Stimulated activated CD8-positive, alpha-beta memory T cell treated with anti-CD3 and anti-CD28 coated beads, Interleukin-15, amount 100 ng/mL, for 1 hour (primary cell): ENCODE results near the gene EFNA5.

ENCODE experiments used
- DNase-seq: peaks from one replicate; pipeline ENCODE4 v3.0.0-alpha.2; 2020; ENCODE audit warnings: low read depth

The EFNA5 gene

GRCh38 chr5:107544476-107544875, 126.3 kb downstream of the EFNA5 start:
- DNase-seq = no peak

GRCh38 chr5:107543868-107544267, 126.9 kb downstream of the EFNA5 start:
- DNase-seq = no peak

DNA sequence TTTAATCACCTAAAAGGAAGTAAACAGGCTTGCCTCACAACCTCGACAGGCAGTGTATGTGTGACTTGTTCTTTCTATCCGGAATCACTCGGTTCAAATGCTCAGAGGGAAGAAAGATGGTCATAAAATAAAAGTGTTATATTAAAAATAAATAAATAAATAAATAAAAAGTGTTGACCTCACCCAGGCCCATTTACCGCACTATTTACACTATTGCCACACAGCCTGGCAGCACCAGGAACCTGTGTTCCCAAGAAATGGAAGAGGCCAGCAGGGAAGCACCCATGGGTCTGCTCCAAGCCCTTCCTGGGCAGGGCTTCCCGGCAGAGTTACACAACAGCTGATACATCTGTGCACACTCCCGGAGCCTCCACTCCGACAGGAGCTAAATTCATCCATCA, 127.9 kb downstream of the EFNA5 start:
- DNase-seq = no peak

- no peak for DNase-seq
These were observed 128.3 kb downstream of the EFNA5 start for GRCh38 chr5:107542428-107542827.

- DNase-seq = no peak
These were observed 129.3 kb downstream of the EFNA5 start for GRCh38 chr5:107541400-107541799.

GRCh38 chr5:107539726-107540330, 130.9 kb downstream of the EFNA5 start:
- DNase-seq = no peak

DNA sequence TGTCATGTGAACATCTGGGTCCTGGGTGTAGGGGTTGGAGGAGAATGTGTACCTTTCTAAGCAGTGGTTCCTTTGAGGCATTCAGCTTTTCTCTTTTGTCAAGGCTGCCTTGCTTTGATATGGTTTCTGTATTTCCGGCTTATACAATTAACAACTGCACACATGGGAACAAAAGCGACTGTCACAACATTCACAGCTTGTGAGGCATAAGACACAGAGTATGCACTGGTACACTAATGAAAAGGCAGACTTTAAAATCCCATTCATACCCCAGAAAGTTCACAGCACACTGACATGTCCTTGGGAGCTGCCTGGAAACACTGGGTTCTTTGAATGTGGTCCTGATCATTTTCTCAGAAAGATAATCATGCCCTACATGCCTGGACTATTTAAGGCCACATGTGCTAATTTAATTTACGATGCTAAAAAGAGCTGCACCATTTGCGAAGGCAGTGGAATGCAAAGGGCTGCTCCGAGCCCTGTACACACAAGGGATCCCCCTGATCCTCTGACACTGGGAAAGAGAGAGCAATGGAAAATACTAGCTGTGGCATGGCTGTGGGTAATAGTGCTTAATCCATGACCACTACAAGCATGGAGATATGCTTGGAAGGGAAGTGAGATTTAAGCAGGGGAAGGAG, 131.8 kb downstream of the EFNA5 start:
- DNase-seq = no peak

DNA sequence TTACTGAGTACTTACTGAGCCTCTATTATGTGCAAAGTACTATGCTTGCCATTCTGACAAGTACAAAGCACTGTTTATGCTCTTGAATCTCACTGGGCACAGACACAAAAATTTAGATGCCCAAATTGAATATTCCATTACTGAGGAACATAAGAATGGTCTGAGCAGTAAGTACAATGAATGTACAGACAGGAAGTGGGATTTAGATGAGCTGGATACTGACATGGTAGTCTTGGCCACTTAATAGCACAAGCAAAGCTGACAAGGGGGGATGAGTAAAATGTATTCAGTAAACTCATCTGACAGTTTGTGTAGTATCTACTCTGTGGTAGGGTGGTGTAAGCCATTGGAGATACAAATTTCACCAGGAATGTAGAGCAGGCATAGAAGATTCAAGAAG, 132.4 kb downstream of the EFNA5 start:
- no peak for DNase-seq

DNA sequence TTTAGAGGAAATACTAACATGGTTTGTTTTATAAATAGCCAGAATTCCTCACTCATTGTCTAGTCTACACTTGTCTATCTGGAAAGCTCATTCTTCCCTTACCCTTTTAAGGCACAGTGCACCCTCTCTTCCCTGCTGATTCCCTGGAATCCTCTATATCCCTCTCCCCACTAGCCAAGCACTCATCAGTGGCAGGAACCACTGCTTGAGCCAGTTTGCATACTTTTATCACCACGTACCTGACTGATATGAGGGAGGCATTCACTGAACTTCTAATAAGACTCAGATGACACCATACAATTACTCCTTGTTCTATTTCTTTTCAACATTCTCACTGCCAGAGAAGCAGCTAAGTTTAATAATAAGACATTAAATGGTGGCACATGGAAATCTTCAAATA, 134.9 kb downstream of the EFNA5 start:
- DNase-seq = no peak

- no peak for DNase-seq
These were observed 136.5 kb downstream of the EFNA5 start for GRCh38 chr5:107533910-107534876.

DNA sequence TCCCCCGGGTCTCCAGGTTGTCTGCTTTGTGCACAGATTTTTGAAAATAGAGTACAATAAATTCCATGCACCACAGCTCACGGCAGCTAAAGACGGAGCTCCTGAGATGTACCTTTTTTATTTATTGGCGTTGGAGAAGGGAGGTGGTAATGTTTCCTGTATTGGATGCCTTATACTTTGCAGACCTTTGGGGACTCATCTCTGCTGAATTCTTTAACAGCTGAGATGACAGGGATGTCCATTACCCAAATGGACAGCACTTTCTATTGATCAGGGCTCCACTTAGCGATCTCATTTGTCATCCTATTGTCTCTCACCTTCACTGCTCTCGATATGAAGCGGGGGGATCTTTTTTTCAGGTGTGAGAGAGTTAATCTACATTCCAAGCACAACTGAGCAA, 137.8 kb downstream of the EFNA5 start:
- DNase-seq = no peak

DNA sequence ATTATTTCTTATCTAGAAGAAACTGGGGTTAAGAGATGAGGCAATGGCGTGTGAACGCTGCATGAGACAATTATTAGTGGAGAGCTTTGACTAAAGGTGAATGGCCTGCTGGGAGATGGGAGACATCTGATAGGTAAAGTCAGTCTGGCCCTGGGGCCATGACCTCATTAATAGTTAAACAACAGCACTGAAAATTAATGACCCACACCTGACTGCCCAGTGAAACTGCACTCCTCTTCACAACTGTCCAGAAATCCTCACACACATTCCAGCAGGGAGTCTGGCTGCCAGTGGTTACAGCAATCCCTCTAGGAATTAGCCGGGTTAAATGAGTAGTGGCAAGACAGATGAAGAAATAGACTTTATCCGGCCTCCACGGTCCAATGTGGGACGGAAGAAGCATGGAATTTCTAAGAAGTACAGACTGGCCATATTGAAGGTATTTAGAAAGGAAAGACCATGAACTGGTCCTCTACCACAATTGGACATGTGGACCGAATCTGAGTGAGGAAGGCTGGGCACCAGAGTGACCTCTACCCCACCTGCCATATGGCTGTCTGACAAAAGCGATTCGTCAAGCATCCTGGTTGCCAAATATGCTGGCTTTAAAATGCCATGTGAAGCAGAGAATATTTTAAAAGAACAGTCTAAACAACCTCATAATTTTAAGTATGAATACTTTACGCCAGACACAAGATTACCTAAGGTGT, 138.4 kb downstream of the EFNA5 start:
- no peak for DNase-seq

DNA sequence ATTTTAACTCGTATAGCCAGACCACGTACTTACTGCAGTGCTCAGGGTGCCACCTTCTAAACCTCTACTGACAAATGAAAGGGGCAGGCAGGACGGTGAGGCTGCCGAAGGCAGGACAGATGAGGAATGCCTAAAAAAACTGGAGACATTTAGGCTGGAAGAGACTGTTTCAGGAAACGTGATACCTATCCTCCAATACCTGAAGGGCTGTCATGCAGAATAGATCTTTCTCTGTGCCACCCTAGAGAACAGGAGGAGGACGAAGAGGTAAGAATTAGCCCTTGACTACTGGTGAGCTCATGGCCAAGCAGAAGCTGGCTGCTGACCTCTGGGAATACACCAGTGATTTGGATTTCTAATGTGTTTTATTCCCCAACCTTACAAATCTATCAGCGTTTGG, 139.4 kb downstream of the EFNA5 start:
- no peak for DNase-seq

DNA sequence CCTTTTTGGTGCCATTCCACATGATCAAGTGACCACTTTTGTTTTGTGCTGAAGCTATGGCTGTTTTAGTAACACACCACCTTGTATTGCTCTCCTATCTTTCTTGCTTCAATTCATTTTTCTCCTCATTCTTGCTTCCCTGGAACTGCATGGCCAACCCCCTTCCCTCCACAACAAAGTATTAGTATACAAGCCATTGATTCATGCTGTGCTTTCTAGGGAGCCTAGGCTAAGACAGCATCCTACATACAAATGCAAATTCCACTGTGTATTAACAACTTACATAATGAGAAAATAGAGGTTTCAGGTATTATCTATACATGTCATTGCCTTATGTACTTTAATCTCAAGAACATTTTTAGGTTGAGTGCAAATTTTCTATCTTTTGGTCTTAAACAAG, 141.1 kb downstream of the EFNA5 start:
- no peak for DNase-seq

- DNase-seq = no peak
These were observed 144.3 kb downstream of the EFNA5 start for GRCh38 chr5:107526270-107526937.

DNA sequence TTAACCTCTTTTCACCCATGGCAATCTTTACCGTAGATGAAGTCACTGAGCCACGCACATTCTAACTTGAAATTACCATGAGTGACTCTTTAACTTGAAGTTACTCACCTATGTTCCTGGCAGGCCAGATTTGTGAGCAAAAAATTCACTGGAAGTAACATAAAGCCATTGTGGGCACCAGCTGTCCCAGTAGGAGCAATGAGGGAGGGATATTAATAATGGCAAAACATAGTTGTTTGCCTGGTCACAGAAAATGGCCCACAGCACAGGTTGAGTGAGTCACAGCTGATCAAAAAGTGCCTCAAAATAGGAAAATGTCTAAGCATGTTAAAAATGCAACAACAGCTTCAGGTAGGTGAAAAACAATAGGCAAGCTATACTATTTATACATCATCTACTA, 146.6 kb downstream of the EFNA5 start:
- DNase-seq = no peak

- DNase-seq = no peak
These were observed 147.6 kb downstream of the EFNA5 start for GRCh38 chr5:107523029-107523680.

- no peak for DNase-seq
These were observed 148.3 kb downstream of the EFNA5 start for GRCh38 chr5:107522456-107522855.

DNA sequence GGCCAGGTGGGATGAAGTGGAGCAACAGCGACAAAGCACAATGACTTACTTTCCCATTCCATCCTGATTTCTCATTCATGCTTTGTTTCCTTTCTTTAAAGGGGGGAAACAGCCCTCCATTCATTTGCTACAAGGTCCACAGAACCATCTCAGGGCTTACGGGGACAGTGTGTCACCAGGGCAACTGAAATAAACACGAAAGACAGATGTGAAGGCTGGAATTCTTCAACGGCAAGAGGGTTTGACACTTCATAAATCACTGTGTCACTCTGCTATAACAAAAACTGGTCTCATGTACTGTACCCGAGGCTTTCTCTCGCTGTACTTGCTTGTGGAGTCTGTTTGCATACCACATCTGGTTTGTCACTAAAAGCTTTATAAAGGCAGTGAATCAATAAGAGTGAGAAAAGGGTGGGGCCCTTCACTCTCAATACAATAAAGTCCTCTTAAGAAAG, 150.8 kb downstream of the EFNA5 start:
- DNase-seq = no peak

GRCh38 chr5:107518616-107519015, 152.1 kb downstream of the EFNA5 start:
- DNase-seq = no peak

- no peak for DNase-seq
These were observed 152.5 kb downstream of the EFNA5 start for GRCh38 chr5:107518190-107518589.
